SH-SY5Y (cell line): ENCODE results near the gene ZNF248.

Experiments
- GATA2 ChIP-seq: IDR thresholded peaks from 2 replicates; pipeline ENCODE4 v1.6.1; 2011; ENCODE audit warnings: mild to moderate bottlenecking, low read depth, low read length
- GATA3 ChIP-seq: IDR thresholded peaks from 2 replicates; pipeline ENCODE4 v1.6.1; 2011; ENCODE audit warnings: low read depth, mild to moderate bottlenecking, low read length, moderate library complexity

DNA sequence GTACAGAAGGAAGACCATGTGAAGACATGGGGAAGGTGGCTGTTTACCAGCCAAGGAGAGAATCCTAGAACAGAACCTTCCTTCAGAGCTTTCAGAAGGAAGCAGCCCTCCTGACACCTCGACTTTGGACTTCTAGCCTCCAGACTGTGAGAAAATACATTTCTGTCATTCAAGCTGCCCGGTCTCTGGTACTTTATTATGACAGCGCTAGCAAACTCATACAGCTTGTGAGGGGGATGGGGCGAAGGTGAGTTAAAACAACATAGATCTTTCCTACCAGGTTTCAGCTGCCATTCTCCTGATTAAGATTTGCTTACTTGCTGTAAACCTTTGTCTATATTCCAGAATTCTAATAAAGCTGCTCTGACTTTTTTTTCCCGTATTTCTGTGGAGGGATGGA, 14.9 kb upstream of the ZNF248 start:
- TF ChIP-seq GATA3 = no peak
- TF ChIP-seq GATA2 = no peak
